Measurements from ENCODE around the gene GUCA1C.

DNA sequence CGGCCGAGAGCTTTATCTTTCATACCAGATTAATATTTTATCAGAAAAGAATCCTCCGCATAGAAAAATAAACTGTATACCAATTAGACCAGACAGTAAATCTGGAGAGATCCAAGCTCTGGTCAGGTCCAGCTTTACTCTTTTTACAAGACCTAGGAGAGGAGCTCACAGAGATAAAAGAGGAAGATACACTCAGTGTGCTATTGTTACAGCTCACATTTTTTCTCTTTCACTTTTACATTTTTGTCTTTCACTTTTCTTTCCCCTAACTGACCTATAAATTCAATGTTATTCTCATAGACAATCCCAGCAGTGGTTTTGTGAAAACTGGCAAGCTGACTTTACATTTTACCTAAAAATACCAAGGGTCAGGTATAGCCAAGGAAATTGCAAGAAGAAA is 55.8 kb downstream of the GUCA1C start:
- TF ChIP-seq CTCF (IDR thresholded peaks at IDR 0.05) (no peak), POLR2A (IDR thresholded peaks at IDR 0.05) (no peak)
